D341Med (cell line): ENCODE data around the gene ITFG1.
"Not testable (repeated sequence)": the region's sequence is repeated elsewhere in the genome, so short reads cannot be mapped to it uniquely, and the experiment has no call there.

ENCODE experiments used
- DNase-seq: peaks from one replicate; pipeline ENCODE4 v3.0.0; 2012; ENCODE audit warnings: low spot score

ITFG1 gene

GRCh38 chr16:47473004-47473403, 12.1 kb upstream of the ITFG1 start:
- not testable (repeated sequence) for DNase-seq

DNA sequence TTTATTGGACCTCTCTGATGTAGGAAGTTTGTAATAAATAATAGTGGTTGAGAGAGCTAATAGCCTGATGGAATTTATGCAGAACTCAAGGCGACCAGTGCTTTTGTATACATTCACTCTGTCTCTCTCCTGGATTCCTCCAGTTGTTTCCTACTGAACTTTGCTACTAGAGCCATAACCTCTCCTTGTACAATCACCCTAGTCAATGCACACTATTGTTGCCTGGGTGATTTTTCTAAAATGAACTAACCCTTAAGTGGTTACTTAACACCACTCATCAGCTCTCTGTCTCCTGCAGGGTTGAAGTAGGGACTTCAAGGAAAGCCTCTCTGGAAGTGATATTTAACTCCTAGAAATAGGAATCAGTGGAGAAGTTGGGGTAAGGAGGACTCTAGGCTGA, 9.9 kb upstream of the ITFG1 start:
- DNase-seq, result no peak

GRCh38 chr16:47470211-47470610, 9.3 kb upstream of the ITFG1 start:
- DNase-seq, result no peak

- DNase-seq, result no peak
These were observed 8.4 kb upstream of the ITFG1 start for GRCh38 chr16:47469227-47469626.

DNA sequence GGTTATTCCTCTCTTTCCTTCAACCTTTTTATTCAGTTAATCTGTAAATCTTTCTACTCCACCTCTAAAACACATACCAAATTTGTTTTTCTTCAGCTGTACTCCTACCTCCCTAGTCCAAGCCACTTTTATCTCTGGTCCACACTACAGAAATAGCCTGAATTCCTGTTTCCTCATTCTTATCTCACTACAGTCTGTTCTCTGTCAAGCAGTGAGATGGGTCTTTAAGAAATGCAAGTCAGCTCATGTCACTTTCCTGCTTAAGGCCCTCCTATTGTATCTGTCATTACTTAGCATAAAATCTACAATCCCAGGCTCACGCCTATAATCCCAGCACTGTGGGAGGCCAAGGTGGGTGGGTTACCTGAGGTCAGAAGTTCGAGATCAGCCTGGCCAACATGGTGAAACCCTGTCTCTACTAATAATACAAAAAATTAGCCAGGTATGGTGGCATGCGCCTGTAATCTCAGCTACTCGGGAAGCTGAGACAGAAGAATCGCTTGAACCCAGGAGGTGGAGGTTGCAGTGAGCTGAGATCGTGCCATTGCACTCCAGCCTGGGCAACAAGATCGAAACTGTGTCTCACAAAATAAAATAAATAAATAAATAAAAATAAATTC, 7.3 kb upstream of the ITFG1 start:
- DNase-seq, result not testable (repeated sequence)

DNA sequence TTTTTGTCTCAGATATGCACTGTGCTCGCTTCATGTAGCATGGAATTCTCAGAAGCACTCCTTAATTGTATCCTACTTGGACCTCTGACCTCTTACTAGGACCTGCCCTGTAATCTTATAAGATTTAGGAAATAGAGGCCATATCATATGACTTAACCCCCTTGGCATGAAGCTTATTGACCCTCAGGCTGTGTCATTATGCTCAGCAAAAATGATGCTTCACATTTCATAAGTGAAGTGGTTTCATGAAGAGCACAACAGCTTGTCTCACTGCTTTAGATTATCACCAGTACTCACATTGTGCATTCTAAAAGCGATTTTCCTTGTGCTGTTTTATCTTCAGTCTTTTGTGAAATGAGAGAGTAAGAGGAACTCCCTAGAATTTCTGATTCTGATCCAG, 6.6 kb upstream of the ITFG1 start:
- no peak for DNase-seq

GRCh38 chr16:47465919-47466630, 5.2 kb upstream of the ITFG1 start:
- no peak for DNase-seq

GRCh38 chr16:47463771-47464624, 3.1 kb upstream of the ITFG1 start:
- no peak for DNase-seq

- peak; percentile 34 for DNase-seq
These were observed 869 bp upstream of the ITFG1 start for GRCh38 chr16:47461598-47462266.

GRCh38 chr16:47460359-47460710, 528 bp downstream of the ITFG1 start:
- DNase-seq, result no peak

- no peak for DNase-seq
These were observed 1.3 kb downstream of the ITFG1 start for GRCh38 chr16:47459603-47460002.

DNA sequence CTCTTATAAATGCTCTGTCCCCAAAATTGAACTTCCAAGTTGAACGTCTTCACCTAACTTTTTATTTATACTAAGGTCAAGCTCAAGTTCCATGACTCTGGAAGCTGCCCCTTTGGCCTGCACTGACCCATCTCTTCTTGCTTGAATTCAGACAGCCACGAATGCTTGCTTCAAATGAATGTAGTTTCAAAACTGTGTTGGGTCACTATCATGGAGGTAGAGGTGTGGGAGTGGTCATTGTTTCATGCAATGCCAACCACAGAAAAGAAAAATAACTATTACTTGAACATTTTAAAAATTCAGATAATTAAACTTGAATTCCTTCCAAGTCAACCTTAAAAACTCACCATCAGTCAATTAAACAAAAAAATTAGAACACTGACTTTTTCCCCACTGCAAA, 2.5 kb downstream of the ITFG1 start:
- no peak for DNase-seq

DNA sequence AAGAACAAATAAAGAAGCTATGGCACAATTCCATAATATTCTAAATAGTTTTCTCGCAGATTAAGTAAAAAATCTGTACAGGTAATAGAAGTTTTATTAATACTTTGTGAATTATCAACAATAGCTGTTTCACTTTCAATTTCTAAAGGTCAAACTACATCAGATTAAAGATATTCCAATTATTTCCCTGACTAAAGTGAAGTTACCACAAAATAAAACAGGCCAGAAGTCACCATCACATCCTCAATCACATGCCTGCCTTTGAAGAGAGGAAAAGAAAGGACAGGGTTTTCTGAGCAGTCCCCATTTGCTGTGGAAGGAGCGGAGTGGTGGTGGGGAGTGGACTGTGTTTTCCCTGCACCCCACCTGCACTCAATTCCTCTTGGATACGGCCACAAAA, 11.1 kb downstream of the ITFG1 start:
- no peak for DNase-seq

- DNase-seq, result no peak
These were observed 11.9 kb downstream of the ITFG1 start for GRCh38 chr16:47448830-47449575.

DNA sequence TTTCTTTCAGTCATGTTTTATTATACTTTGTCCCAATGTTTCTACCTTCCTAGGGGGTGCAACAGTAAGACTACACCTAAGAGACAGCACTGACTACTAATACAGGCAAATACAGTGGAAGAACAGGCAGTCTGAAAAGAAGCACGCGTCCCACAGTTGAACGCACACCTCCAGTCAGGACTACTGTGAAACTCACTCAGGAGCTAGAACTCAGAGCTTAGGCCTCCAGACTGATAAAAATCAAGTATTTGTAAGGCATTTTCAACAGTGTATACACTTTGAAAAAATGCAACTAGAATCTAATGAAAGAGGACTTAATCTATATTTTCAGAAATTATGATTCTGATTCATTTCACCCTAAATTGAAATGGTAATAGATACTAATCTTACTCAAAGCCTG, 14.4 kb downstream of the ITFG1 start:
- no peak for DNase-seq

DNA sequence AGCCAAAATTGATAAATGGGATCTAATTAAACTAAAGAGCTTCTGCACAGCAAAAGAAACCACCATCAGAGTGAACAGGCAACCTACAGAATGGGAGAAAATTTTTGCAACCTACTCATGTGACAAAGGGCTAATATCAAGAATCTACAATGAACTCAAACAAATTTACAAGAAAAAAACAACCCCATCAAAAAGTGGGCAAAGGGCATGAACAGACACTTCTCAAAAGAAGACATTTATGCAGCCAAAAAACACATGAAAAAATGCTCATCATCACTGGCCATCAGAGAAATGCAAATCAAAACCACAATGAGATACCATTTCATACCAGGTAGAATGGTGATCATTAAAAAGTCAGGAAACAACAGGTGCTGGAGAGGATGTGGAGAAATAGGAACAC, 18.0 kb downstream of the ITFG1 start:
- DNase-seq, result not testable (repeated sequence)

DNA sequence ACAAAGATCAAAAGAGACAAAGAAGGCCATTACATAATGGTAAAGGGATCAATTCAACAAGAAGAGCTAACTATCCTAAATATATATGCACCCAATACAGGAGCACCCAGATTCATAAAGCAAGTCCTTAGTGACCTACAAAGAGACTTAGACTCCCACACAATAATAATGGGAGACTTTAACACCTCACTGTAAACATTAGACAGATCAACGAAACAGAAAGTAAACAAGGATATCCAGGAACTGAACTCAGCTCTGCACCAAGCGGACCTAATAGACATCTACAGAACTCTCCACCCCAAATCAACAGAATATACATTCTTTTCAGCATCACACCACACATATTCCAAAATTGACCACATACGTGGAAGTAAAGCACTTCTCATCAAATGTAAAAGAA, 20.8 kb downstream of the ITFG1 start:
- DNase-seq, result not testable (repeated sequence)

- not testable (repeated sequence) for DNase-seq
These were observed 26.6 kb downstream of the ITFG1 start for GRCh38 chr16:47434274-47434673.

GRCh38 chr16:47431960-47432359, 28.9 kb downstream of the ITFG1 start:
- DNase-seq, result no peak

- no peak for DNase-seq
These were observed 34.1 kb downstream of the ITFG1 start for GRCh38 chr16:47426806-47427205.

- no peak for DNase-seq
These were observed 36.0 kb downstream of the ITFG1 start for GRCh38 chr16:47424846-47425245.

GRCh38 chr16:47416869-47417268, 44.0 kb downstream of the ITFG1 start:
- no peak for DNase-seq
